COR-L47 (cell line): ENCODE measurements around the gene BMP10.
A peak's percentile ranks its signal among the peaks of the same experiment; 100 is the strongest.

Source experiments
- DNase-seq: peaks from one replicate; lab custom pipeline; 2025; lab: John Stamatoyannopoulos, UW

Gene BMP10

GRCh38 chr2:68853035-68853434 lies 18.2 kb downstream of the BMP10 start:
- DNase-seq = no peak

GRCh38 chr2:68850524-68850923 lies 20.7 kb downstream of the BMP10 start:
- no peak for DNase-seq

- DNase-seq = no peak
Measured at GRCh38 chr2:68849579-68850030, 21.6 kb downstream of the BMP10 start.

GRCh38 chr2:68847751-68848150 lies 23.4 kb downstream of the BMP10 start:
- no peak for DNase-seq

- DNase-seq = no peak
Measured at GRCh38 chr2:68846091-68846490, 25.1 kb downstream of the BMP10 start.

GRCh38 chr2:68845043-68845442 lies 26.2 kb downstream of the BMP10 start:
- DNase-seq = no peak

GRCh38 chr2:68839260-68839833 lies 31.9 kb downstream of the BMP10 start:
- DNase-seq = no peak

- DNase-seq = no peak
Measured at GRCh38 chr2:68838641-68839040, 32.6 kb downstream of the BMP10 start.

- DNase-seq = no peak
Measured at GRCh38 chr2:68837861-68838341, 33.3 kb downstream of the BMP10 start.

GRCh38 chr2:68837164-68837860 lies 33.9 kb downstream of the BMP10 start:
- peak; percentile 10 for DNase-seq

GRCh38 chr2:68835621-68836020 lies 35.6 kb downstream of the BMP10 start:
- no peak for DNase-seq

GRCh38 chr2:68834737-68835376 lies 36.3 kb downstream of the BMP10 start:
- DNase-seq = no peak

GRCh38 chr2:68833162-68833561 lies 38.0 kb downstream of the BMP10 start:
- no peak for DNase-seq

GRCh38 chr2:68832233-68832869 lies 38.8 kb downstream of the BMP10 start:
- DNase-seq = no peak

GRCh38 chr2:68831686-68832232 lies 39.4 kb downstream of the BMP10 start:
- DNase-seq = no peak

- no peak for DNase-seq
Measured at GRCh38 chr2:68829749-68830148, 41.4 kb downstream of the BMP10 start.

GRCh38 chr2:68828887-68829708 lies 42.1 kb downstream of the BMP10 start:
- peak; percentile 31 for DNase-seq

- DNase-seq = no peak
Measured at GRCh38 chr2:68827666-68828065, 43.5 kb downstream of the BMP10 start.

- DNase-seq = no peak
Measured at GRCh38 chr2:68825866-68826265, 45.3 kb downstream of the BMP10 start.

- no peak for DNase-seq
Measured at GRCh38 chr2:68824831-68825230, 46.4 kb downstream of the BMP10 start.

- DNase-seq = no peak
Measured at GRCh38 chr2:68822207-68822872, 48.9 kb downstream of the BMP10 start.
